Activated naive CD4-positive, alpha-beta T cell treated with anti-CD3 and anti-CD28 coated beads, Interleukin-2, amount 50 U/mL, for 72 hours (primary cell): ENCODE data around the gene CTDSPL2. TPM values are rescaled to one million over a fixed set of nuclear protein-coding genes. Genes with fewer than 3 reads are reported as not detected.
"Not testable (repeated sequence)": the region's sequence is repeated elsewhere in the genome, so short reads cannot be mapped to it uniquely, and the experiment has no call there.

ENCODE experiments used
- ATAC-seq, 2 donors: fragments of 150-1000 bp; cut with Tn5 transposase; 2 replicates each; pipeline ENCODE4 v1.10.0; 2021; ENCODE audit warnings: mild to moderate bottlenecking in 2 of 2, moderate library complexity in 2 of 2
- DNase-seq, 2 donors: peaks; one replicate each; pipeline ENCODE4 v3.0.0; 2021 to 2022; ENCODE audit warnings: low spot score in 2 of 2
- H3K27ac Mint-ChIP-seq, 2 donors: one replicate each; pipeline ENCODE4 v1.8.0; 2022; ENCODE audit warnings: mild to moderate bottlenecking in 2 of 2, mixed read lengths in 2 of 2
- H3K36me3 Mint-ChIP-seq, 2 donors: one replicate each; pipeline ENCODE4 v1.8.0; 2022; ENCODE audit warnings: mixed read lengths in 2 of 2
- H3K9me3 Mint-ChIP-seq, 2 donors: one replicate each; pipeline ENCODE4 v1.8.0; 2022; ENCODE audit warnings: mixed read lengths in 2 of 2
- total RNA-seq, 2 donors: library from RNA; stranded (reverse); gene quantifications; one replicate each; pipeline ENCODE4 v1.2.3, GENCODE V29; 2022

CTDSPL2 gene
- total RNA-seq, 2 donors from 2014 or later = 84.9 to 107 TPM

GRCh38 chr15:44550256-44550655 is 122.8 kb downstream of the CTDSPL2 start:
- Mint-ChIP-seq H3K27ac (peak overlapping the region in 1 of 2 donors; percentile 55), H3K36me3 (peaks cover 0 to 4% of the 10 kb centered on the region in 2 donors), H3K9me3 (no peaks in the 10 kb centered on the region)
- ATAC-seq (no peak), DNase-seq (no peak)

DNA sequence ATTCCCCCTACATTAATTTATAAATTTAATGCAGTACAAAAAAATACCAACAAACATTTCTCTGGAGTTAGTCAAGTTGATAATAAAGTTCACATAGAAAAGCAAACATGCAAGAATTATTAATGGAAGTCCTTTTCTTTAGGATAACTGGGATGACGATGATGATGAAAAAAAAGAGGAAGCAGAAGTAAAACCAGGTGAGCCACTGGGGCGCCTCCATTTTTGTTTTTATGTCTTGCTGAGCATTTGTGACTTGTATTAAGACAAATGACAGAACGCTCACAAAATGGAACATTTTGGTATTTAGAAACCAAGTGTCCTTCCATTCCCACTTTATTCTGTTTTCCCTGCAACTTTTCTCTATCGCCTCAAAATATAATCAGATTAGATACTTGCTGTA is 123.3 kb downstream of the CTDSPL2 start:
- DNase-seq (no peak), ATAC-seq (no peak)
- Mint-ChIP-seq H3K27ac (no peak overlapping the region), H3K36me3 (peaks cover 0 to 7% of the 10 kb centered on the region in 2 donors), H3K9me3 (no peaks in the 10 kb centered on the region)

DNA sequence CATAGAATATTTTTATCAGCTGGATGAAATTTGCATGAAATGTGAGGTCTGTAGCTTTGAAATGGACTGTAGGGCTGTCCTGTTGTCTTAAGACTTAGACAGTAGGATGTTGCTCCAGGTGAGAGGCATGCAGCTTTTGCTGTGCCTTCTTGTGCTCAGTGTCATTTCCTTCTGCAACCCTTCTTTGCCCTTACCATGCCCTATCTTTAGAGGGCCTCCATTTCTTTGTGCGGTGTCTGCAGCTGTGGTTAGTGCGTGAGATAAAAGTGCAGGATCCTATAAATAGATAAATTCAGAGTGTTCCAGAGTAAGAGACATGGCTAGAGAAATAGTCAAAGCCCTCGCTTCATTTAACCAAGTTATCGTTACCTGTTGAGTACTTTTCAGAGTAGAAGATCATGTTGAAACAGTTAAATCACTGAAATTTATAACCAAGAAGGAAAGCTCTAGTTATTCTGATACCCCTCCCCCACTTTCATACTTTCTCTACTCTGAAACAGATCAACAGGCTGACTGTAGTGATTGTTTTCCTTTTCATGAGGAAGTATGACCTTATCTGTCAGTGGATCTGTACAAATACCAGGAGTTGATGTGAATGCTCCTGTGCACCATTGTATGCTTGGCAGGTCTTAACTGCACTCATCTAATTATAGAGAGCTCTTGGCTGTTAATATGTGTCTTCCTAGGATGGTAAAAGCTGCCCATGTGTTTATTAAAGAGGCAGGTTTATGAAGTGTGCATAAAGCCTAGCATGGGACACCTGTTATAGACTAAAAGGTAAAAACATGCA is 127.7 kb downstream of the CTDSPL2 start:
- Mint-ChIP-seq H3K27ac (peak overlapping the region; percentile 48), H3K9me3 (no peaks in the 10 kb centered on the region), H3K36me3 (peaks cover 0 to 19% of the 10 kb centered on the region in 2 donors)
- ATAC-seq (peak in 1 of 2 donors; percentile 30), DNase-seq (no peak)

- not testable (repeated sequence) for H3K9me3 Mint-ChIP-seq, ATAC-seq, DNase-seq
- Mint-ChIP-seq H3K27ac (peak overlapping the region; percentile 37 to 89), H3K36me3 (peaks cover 9 to 45% of the 10 kb centered on the region in 2 donors)
Measured at GRCh38 chr15:44560926-44561325, 133.5 kb downstream of the CTDSPL2 start.

- peak in 1 of 2 donors; percentile 21 for ATAC-seq
- no peak for DNase-seq
- Mint-ChIP-seq H3K9me3 (no peaks in the 10 kb centered on the region), H3K27ac (peak overlapping the region; percentile 20 to 57), H3K36me3 (peaks cover 16 to 42% of the 10 kb centered on the region in 2 donors)
Measured at GRCh38 chr15:44565387-44566154, 138.1 kb downstream of the CTDSPL2 start.

DNA sequence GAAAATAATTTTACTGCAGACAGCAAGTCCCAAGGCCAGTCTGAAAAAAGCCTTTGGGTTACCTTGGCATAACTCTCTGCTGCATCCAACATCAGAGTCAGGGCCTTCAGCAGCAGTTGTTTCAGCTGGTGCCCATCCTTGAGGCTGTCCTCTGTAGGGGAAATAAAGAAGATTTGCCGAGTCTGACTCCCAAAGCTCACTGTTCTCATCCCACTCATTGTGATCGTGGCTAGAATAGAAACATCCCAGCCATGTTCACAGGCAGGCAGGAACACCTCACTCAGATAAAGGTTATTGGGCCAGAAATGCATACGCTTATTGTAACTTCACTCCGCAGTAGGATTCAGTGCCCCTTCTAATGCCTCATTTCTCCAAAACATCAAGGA is 138.7 kb downstream of the CTDSPL2 start:
- Mint-ChIP-seq H3K9me3 (no peaks in the 10 kb centered on the region), H3K27ac (no peak overlapping the region), H3K36me3 (peaks cover 16 to 42% of the 10 kb centered on the region in 2 donors)
- no peak for DNase-seq
- ATAC-seq = no peak

GRCh38 chr15:44568338-44568737 is 140.9 kb downstream of the CTDSPL2 start:
- peaks cover 16 to 35% of the 10 kb centered on the region in 2 donors for H3K36me3 Mint-ChIP-seq

DNA sequence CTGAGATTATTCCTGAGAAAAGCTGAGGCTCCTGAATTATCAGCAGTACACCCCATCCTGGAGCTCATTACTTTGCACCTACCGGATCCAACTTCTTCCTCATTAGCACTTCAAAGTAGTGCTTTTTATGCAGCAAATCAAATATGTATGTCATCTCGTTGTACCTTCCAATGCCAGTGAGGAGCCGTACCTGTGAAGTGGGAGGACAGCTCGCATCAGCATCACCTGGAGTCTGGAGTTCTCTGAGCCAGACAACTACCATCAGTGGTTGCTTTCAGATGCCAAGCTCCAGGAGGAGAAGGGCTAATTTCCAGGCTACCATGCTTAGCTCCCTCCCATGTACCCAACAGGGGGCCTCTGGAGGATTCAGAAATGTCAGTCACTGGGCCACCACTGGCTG is 141.9 kb downstream of the CTDSPL2 start:
- H3K9me3 Mint-ChIP-seq = no peaks in the 10 kb centered on the region
- peaks cover 16 to 25% of the 10 kb centered on the region in 2 donors for H3K36me3 Mint-ChIP-seq
- no peak for ATAC-seq
- DNase-seq = no peak
- H3K27ac Mint-ChIP-seq = peak overlapping the region; percentile 54 to 77

More at GRCh38 chr15:44568338-44568737, 140.9 kb downstream of the CTDSPL2 start:
- H3K27ac Mint-ChIP-seq = peak overlapping the region in 1 of 2 donors; percentile 29
- DNase-seq (no peak), ATAC-seq (no peak)
- no peaks in the 10 kb centered on the region for H3K9me3 Mint-ChIP-seq

- H3K27ac Mint-ChIP-seq = peak overlapping the region in 1 of 2 donors; percentile 54
- peak in 1 of 2 donors; percentile 9 for ATAC-seq
- no peak for DNase-seq
- H3K9me3 Mint-ChIP-seq = no peaks in the 10 kb centered on the region
- H3K36me3 Mint-ChIP-seq = peaks cover 8 to 15% of the 10 kb centered on the region in 2 donors
Measured at GRCh38 chr15:44570361-44570760, 142.9 kb downstream of the CTDSPL2 start.

GRCh38 chr15:44573386-44573785 is 146.0 kb downstream of the CTDSPL2 start:
- Mint-ChIP-seq H3K9me3 (no peaks in the 10 kb centered on the region), H3K36me3 (no peaks in the 10 kb centered on the region), H3K27ac (peak overlapping the region in 1 of 2 donors; percentile 86)
- ATAC-seq = no peak
- DNase-seq = no peak

DNA sequence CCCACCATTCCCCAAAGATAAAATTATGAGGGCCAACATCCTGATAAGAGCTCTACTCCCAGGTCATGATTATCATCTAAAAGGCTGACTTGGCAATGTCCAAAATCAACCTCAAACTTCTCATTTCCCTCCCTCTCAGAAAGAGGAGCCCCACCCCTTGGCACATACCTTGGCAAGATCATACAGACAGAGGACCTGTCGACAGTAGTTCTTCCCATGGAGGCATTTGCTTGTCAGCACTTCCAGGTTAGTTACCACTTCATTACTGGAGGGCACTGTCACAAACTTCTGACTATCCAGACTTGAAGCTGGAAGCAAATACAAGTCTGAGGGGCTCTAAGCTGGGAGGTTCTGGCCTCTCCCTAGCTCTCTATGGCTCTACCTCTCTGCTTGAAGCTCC is 147.3 kb downstream of the CTDSPL2 start:
- DNase-seq = no peak
- Mint-ChIP-seq H3K9me3 (no peaks in the 10 kb centered on the region), H3K27ac (peak overlapping the region; percentile 26 to 89), H3K36me3 (no peaks in the 10 kb centered on the region)
- no peak for ATAC-seq

Other genes with a start within 250 kb of the CTDSPL2 start
- 1 to 10 TPM in 1 of 2 donors, under 1 TPM in 1; 0.93 to 2.8 TPM for gene FRMD5, start 232.4 kb upstream of the CTDSPL2 start, total RNA-seq
- gene GOLM2, start 138.9 kb upstream of the CTDSPL2 start, total RNA-seq = 10 to 100 TPM; 18.8 to 34.7 TPM
- gene EIF3J, start 109.5 kb downstream of the CTDSPL2 start, total RNA-seq = 10 to 100 TPM; 74.8 to 78.0 TPM
- 10 to 100 TPM; 90.9 to 99.3 TPM for gene SPG11, start 236.0 kb downstream of the CTDSPL2 start, total RNA-seq